A549 (cell line): ENCODE measurements around the gene SHISA6. TPM values are rescaled to one million over a fixed set of nuclear protein-coding genes. Genes with fewer than 3 reads are reported as not detected.

Experiments used
- ATAC-seq, 2 experiments: fragments of 200-7000 bp in 1 of 2; fragments of >200 bp in 1 of 2; cut with Nextera tagmentation in 1 of 2; cut with Tn5 transposase in 1 of 2; 3 replicates each; pipeline versions ENCODE4 v1.8.0 to v1.9.1; 2018 to 2020; ENCODE audit warnings: mild to moderate bottlenecking in 1 of 2, moderate library complexity in 1 of 2
- CTCF ChIA-PET: fragments of 300-600 bp; sonication (Branson Sonifier 250); formaldehyde crosslinking; extraction: SDS; loops from one replicate; lab custom pipeline; 2021; ENCODE audit warnings: antibody characterized with exemption, inconsistent platforms; lab: Yijun Ruan, JAX
- POLR2A ChIA-PET: fragments of 350-600 bp; formaldehyde crosslinking; extraction: SDS; loops from one replicate; lab custom pipeline; 2021; ENCODE audit warnings: antibody characterized with exemption, inconsistent platforms; lab: Yijun Ruan, JAX
- DNase-seq, 2 experiments: peaks; one replicate each; pipeline versions ENCODE4 v3.0.0 to v3.0.0-alpha.2; 2011 to 2016; ENCODE audit warnings: low read depth in 1 of 2, low spot score in 1 of 2
- FAIRE-seq: peaks from 2 replicates; lab custom pipeline; 2011; peaks lifted over from hg19 to GRCh38; lab: Jason Lieb, UNC
- H3K27ac ChIP-seq, 2 experiments: fragments of >200 bp; sonication (Bioruptor Twin); formaldehyde crosslinking; 3 replicates each; pipeline ENCODE4 v1.5.1; 2016 to 2017
- H3K4me1 ChIP-seq: fragments of >200 bp; sonication (Bioruptor Twin); formaldehyde crosslinking; 3 replicates; pipeline ENCODE4 v1.6.1; 2016
- H3K4me2 ChIP-seq: fragments of >200 bp; sonication (Bioruptor Twin); formaldehyde crosslinking; 3 replicates; pipeline ENCODE4 v1.6.1; 2016
- H3K4me3 ChIP-seq: fragments of >200 bp; sonication (Bioruptor Twin); formaldehyde crosslinking; 3 replicates; pipeline ENCODE4 v1.5.1; 2016
- H3K9me3 ChIP-seq: fragments of >200 bp; sonication (Bioruptor Twin); formaldehyde crosslinking; 3 replicates; pipeline ENCODE4 v1.6.1; 2016
- BHLHE40 ChIP-seq: IDR thresholded peaks from 2 replicates; pipeline ENCODE4 v1.6.1; 2012; ENCODE audit warnings: low read depth, low read length, inconsistent platforms
- CBX2 ChIP-seq: fragments of 200-600 bp; sonication (generic); IDR thresholded peaks from 2 replicates; pipeline ENCODE4 v1.6.1; 2016; ENCODE audit warnings: low read depth, mild to moderate bottlenecking, borderline replicate concordance
- CHD2 ChIP-seq: fragments of 150-350 bp; IDR thresholded peaks from 2 replicates; pipeline ENCODE4 v1.6.1; 2014; ENCODE audit warnings: low read length; ENCODE audit not compliant: partially characterized antibody
- EHMT2 ChIP-seq: fragments of 200-600 bp; sonication (generic); IDR thresholded peaks from 2 replicates; pipeline ENCODE4 v1.6.1; 2016; ENCODE audit warnings: antibody characterized with exemption, low read depth, mild to moderate bottlenecking, moderate library complexity
- FOSL2 ChIP-seq, 2 experiments: fragments of 450-650 bp in 1 of 2; fragments of >200 bp in 1 of 2; sonication (Bioruptor Twin) in 1 of 2; formaldehyde crosslinking; IDR thresholded peaks; 2 replicates each; pipeline versions ENCODE4 v1.5.0 to v1.6.1; 2016 to 2020; ENCODE audit warnings: mild to moderate bottlenecking in 1 of 2, moderate library complexity in 1 of 2
- GATA3 ChIP-seq: IDR thresholded peaks from 2 replicates; pipeline ENCODE4 v1.6.1; 2012; ENCODE audit warnings: borderline replicate concordance
- HOXA7 ChIP-seq: fragments of 250-450 bp; sonication (Bioruptor Pico); IDR thresholded peaks from 2 replicates; pipeline ENCODE4 v1.5.0; 2020; ENCODE audit warnings: mild to moderate bottlenecking, moderate library complexity
- JUN ChIP-seq, 2 experiments: fragments of >200 bp; sonication (Bioruptor Twin); formaldehyde crosslinking; IDR thresholded peaks; 2 replicates in 1 of 2; 3 replicates in 1 of 2; pipeline ENCODE4 v1.6.1; 2016 to 2017
- JUNB ChIP-seq: fragments of >200 bp; sonication (Bioruptor Twin); formaldehyde crosslinking; IDR thresholded peaks from 2 replicates; pipeline ENCODE4 v1.6.1; 2016
- KDM5A ChIP-seq: fragments of 200-600 bp; sonication (generic); IDR thresholded peaks from 2 replicates; pipeline ENCODE4 v1.6.1; 2016; ENCODE audit warnings: antibody characterized with exemption, mild to moderate bottlenecking
- MAFK ChIP-seq: fragments of 450-650 bp; IDR thresholded peaks from 2 replicates; pipeline ENCODE4 v1.6.1; 2014; ENCODE audit not compliant: partially characterized antibody
- MYC ChIP-seq: IDR thresholded peaks from 2 replicates; pipeline ENCODE4 v1.6.1; 2012; ENCODE audit warnings: mild to moderate bottlenecking, inconsistent platforms, low read length, improper control_type of control experiment, borderline replicate concordance
- NFE2L2 ChIP-seq: fragments of 150-350 bp; conservative IDR thresholded peaks from 2 replicates; pipeline ENCODE4 v1.6.1; 2014; ENCODE audit warnings: low read length
- PHF8 ChIP-seq: fragments of 200-600 bp; sonication (generic); IDR thresholded peaks from 2 replicates; pipeline ENCODE4 v1.6.1; 2016; ENCODE audit warnings: low read depth, mild to moderate bottlenecking, antibody characterized with exemption, moderate library complexity, borderline replicate concordance
- POLR2A ChIP-seq: IDR thresholded peaks from 2 replicates; pipeline ENCODE4 v1.6.1; 2012; ENCODE audit warnings: mild to moderate bottlenecking, low read length
- RAD21 ChIP-seq, 2 experiments: fragments of >200 bp in 1 of 2; sonication (Bioruptor Twin) in 1 of 2; formaldehyde crosslinking in 1 of 2; IDR thresholded peaks in 1 of 2; conservative IDR thresholded peaks in 1 of 2; 2 replicates in 1 of 2; 3 replicates in 1 of 2; pipeline ENCODE4 v1.6.1; 2012 to 2018; ENCODE audit warnings: inconsistent platforms in 1 of 2
- RNF2 ChIP-seq: fragments of 200-600 bp; sonication (generic); IDR thresholded peaks from 2 replicates; pipeline ENCODE4 v1.6.1; 2016; ENCODE audit warnings: low read depth, mild to moderate bottlenecking, antibody characterized with exemption, moderate library complexity, borderline replicate concordance
- SREBF2 ChIP-seq: fragments of 450-650 bp; IDR thresholded peaks from 2 replicates; pipeline ENCODE4 v1.6.1; 2014; ENCODE audit warnings: mild to moderate bottlenecking, moderate library complexity
- TP53 ChIP-seq: fragments of 250-450 bp; sonication (Bioruptor Pico); IDR thresholded peaks from 2 replicates; pipeline ENCODE4 v1.5.0; 2021; ENCODE audit warnings: mild to moderate bottlenecking, moderate library complexity
- ZC3H11A ChIP-seq: fragments of 450-650 bp; IDR thresholded peaks from 2 replicates; pipeline ENCODE4 v1.6.1; 2014; ENCODE audit warnings: antibody characterized with exemption, mild to moderate bottlenecking
- ZSCAN20 ChIP-seq: fragments of 250-450 bp; sonication (Bioruptor Pico); IDR thresholded peaks from 2 replicates; pipeline ENCODE4 v1.8.0; 2022; ENCODE audit warnings: mild to moderate bottlenecking, moderate library complexity
- WGBS: methylation state at CpG from one replicate; pipeline ENCODE4 v1.1.6; 2017; ENCODE audit errors: missing lambda C conversion rate; 5-methylcytosine and 5-hydroxymethylcytosine counted together
- polyA plus RNA-seq, 4 experiments: library from polyadenylated mRNA; depleted of rRNA in 3 of 4; stranded (reverse); fragments of >200 nt; fragmentation: RNase III in 1 of 4; extraction: RNeasy Plus Mini Kit Qiagen cat#74134 plus additional on column Dnase treatment in 1 of 4; gene quantifications; 2 replicates in 3 of 4; 3 replicates in 1 of 4; pipeline ENCODE4 v1.2.3, GENCODE V29; 2011 to 2017
- TF ChIP-seq, protein P1 (sequence below): IDR thresholded peaks from 2 replicates; pipeline ENCODE4 v1.6.1; 2012; ENCODE audit warnings: low read depth, borderline replicate concordance
- TF ChIP-seq, protein P2 (sequence below): fragments of >200 bp; sonication (Bioruptor Twin); formaldehyde crosslinking; IDR thresholded peaks from 3 replicates; pipeline ENCODE4 v1.6.1; 2016
- TF ChIP-seq, protein P3 (sequence below): fragments of 150-350 bp; IDR thresholded peaks from 2 replicates; pipeline ENCODE4 v1.6.1; 2014; ENCODE audit warnings: low read depth, mild to moderate bottlenecking, low read length
- TF ChIP-seq, protein P4 (sequence below): fragments of 450-650 bp; IDR thresholded peaks from 2 replicates; pipeline ENCODE4 v1.6.1; 2014; ENCODE audit warnings: antibody characterized with exemption

Gene SHISA6
- polyA plus RNA-seq, 2 of the 4 experiments (the other 2 are of a cell fraction) = not detected

DNA sequence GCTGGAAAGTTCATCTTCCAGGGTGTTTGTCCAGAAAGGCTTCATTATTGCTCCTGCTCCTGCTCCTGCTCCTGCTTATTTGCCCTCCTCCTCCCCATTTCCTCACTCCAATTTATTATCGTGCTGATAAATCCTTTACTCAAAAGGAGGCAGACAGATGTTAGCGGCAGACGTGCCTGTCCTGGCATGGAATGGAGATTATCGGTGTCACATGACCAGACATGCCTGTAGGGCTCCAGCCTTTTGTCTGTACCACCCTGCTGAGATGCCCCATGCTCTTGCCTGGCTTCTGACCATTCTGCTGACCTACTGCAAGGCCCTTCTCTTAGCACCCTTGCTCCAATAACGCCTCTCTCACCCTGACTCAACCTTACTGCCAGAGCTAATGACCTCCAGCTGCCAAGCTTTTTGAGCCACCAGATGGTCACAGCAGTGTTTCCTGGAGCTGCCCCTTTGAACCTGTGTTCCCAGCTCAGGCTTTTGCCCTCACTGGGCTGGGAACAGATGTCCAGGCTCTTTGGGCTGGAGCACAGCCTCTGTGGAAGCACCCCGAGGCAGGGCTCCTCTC, 370.1 kb downstream of the SHISA6 start:
- POLR2A ChIA-PET = no interaction called here
- no peak for ATAC-seq
- Histone ChIP-seq H3K4me3 (no peak overlapping the region), H3K9me3 (no peaks in the 10 kb centered on the region), H3K4me1 (peaks cover 13% of the 10 kb centered on the region; the same call in 2 of the 3 replicates), H3K4me2 (no peak overlapping the region), H3K27ac (no peak overlapping the region)
- CTCF ChIA-PET = interaction anchor here (0.7 to 3.2 kb wide), 2 partner anchors 19 to 33 kb away, joined by 3 to 15 read pairs; no protein-coding TSS in a partner anchor
- WGBS = 34% methylated on average over 6 of the region's 6 CpGs
- FAIRE-seq = no peak
- TF ChIP-seq EHMT2 (no peak), CHD2 (no peak), ZSCAN20 (CRISPR knock-in tag) (no peak), RNF2 (no peak), POLR2A (no peak), ZC3H11A (no peak), MAFK (no peak), CBX2 (no peak), SREBF2 (no peak), RAD21 (conservative IDR thresholded peaks at IDR 0.05 in 1 of 2, IDR thresholded peaks at IDR 0.05 in 1 of 2) (no peak), HOXA7 (CRISPR knock-in tag) (no peak), FOSL2 (IDR thresholded peaks at IDR 0.05) (no peak), FOSL2 (CRISPR knock-in tag; IDR thresholded peaks at IDR 0.05) (no peak), GATA3 (no peak), PHF8 (no peak), JUN (IDR thresholded peaks at IDR 0.05) (no peak)
- TF ChIP-seq, protein P1, sequence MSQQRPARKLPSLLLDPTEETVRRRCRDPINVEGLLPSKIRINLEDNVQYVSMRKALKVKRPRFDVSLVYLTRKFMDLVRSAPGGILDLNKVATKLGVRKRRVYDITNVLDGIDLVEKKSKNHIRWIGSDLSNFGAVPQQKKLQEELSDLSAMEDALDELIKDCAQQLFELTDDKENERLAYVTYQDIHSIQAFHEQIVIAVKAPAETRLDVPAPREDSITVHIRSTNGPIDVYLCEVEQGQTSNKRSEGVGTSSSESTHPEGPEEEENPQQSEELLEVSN = no peak
- TF ChIP-seq, protein P2, sequence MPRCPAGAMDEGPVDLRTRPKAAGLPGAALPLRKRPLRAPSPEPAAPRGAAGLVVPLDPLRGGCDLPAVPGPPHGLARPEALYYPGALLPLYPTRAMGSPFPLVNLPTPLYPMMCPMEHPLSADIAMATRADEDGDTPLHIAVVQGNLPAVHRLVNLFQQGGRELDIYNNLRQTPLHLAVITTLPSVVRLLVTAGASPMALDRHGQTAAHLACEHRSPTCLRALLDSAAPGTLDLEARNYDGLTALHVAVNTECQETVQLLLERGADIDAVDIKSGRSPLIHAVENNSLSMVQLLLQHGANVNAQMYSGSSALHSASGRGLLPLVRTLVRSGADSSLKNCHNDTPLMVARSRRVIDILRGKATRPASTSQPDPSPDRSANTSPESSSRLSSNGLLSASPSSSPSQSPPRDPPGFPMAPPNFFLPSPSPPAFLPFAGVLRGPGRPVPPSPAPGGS = no peak
- TF ChIP-seq, protein P3, sequence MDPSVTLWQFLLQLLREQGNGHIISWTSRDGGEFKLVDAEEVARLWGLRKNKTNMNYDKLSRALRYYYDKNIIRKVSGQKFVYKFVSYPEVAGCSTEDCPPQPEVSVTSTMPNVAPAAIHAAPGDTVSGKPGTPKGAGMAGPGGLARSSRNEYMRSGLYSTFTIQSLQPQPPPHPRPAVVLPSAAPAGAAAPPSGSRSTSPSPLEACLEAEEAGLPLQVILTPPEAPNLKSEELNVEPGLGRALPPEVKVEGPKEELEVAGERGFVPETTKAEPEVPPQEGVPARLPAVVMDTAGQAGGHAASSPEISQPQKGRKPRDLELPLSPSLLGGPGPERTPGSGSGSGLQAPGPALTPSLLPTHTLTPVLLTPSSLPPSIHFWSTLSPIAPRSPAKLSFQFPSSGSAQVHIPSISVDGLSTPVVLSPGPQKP = no peak
- DNase-seq = no peak

DNA sequence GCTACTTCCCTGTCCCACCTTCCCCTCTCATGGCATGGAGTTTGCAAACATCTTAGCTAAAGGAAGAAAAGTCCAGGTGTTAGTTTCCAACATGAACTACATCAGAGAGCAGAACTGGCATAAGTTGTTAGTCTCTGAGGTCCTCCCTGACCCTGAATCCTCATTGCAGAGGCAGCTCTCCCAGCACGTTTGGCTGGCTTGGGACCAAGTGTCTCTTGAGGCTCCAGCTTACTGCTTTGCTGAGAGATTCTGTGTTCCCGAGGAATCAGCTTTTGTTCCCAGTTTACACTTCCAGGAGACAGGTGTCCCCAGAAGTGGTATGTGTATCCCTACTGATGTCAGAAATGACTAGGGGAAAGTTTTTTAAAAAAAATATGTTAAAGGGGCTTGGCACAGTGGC, 371.9 kb downstream of the SHISA6 start:
- ChIA-PET POLR2A (no interaction called here), CTCF (interaction anchor here (0.8 to 3.2 kb wide), 3 partner anchors 14 to 31 kb away, joined by 3 to 15 read pairs (median 3); no protein-coding TSS in a partner anchor)
- Histone ChIP-seq H3K4me2 (no peak overlapping the region), H3K4me3 (no peak overlapping the region), H3K27ac (no peak overlapping the region), H3K4me1 (peaks cover 12% of the 10 kb centered on the region; the same call in 2 of the 3 replicates), H3K9me3 (no peaks in the 10 kb centered on the region)
- WGBS = 5% methylated on average over 2 of the region's 2 CpGs
- ATAC-seq (no peak), DNase-seq (no peak), FAIRE-seq (no peak)
- TF ChIP-seq, protein P4, sequence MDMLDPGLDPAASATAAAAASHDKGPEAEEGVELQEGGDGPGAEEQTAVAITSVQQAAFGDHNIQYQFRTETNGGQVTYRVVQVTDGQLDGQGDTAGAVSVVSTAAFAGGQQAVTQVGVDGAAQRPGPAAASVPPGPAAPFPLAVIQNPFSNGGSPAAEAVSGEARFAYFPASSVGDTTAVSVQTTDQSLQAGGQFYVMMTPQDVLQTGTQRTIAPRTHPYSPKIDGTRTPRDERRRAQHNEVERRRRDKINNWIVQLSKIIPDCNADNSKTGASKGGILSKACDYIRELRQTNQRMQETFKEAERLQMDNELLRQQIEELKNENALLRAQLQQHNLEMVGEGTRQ = no peak
- no peak for TF ChIP-seq BHLHE40
- TF ChIP-seq MYC = no peak
- TF ChIP-seq JUNB = no peak
- no peak for TF ChIP-seq KDM5A
- TF ChIP-seq NFE2L2 = no peak
- TF ChIP-seq TP53 (CRISPR knock-in tag) = no peak
